Measurements from ENCODE around the gene NFKBIE.

The NFKBIE gene

GRCh38 chr6:44285552-44286284, 20.4 kb upstream of the NFKBIE start:
- Histone ChIP-seq H3K27ac (ENCODE audit: low read depth, low read length) (no peak overlapping the region), H3K4me3 (ENCODE audit: low read depth in 1 of 5, low read length in 5 of 5) (no peak overlapping the region), H3K36me3 (ENCODE audit: control insufficient read depth in 5 of 5, insufficient read depth in 5 of 5, low read length in 5 of 5) (no peaks in the 10 kb centered on the region), H3K4me1 (ENCODE audit: control insufficient read depth in 5 of 5, insufficient read depth in 5 of 5, low read length in 5 of 5) (no peaks in the 10 kb centered on the region), H3K27me3 (ENCODE audit: control insufficient read depth in 5 of 5, insufficient read depth in 4 of 5, low read length in 5 of 5) (peaks cover 23 to 39% (median 32%) of the 10 kb centered on the region in 5 donors), H3K9me3 (ENCODE audit: control insufficient read depth in 5 of 5, low read length in 5 of 5) (no peaks in the 10 kb centered on the region), H3K9ac (ENCODE audit: low read length in 5 of 5) (no peak overlapping the region)

- Histone ChIP-seq H3K9ac (ENCODE audit: low read length in 5 of 5) (no peak overlapping the region), H3K27ac (ENCODE audit: low read depth, low read length) (no peak overlapping the region)
Observed at GRCh38 chr6:44284867-44285266, 19.5 kb upstream of the NFKBIE start.

GRCh38 chr6:44284121-44284520, 18.8 kb upstream of the NFKBIE start:
- H3K4me1 ChIP-seq (ENCODE audit: control insufficient read depth in 5 of 5, insufficient read depth in 5 of 5, low read length in 5 of 5), result no peaks in the 10 kb centered on the region
- no peaks in the 10 kb centered on the region for H3K9me3 ChIP-seq (ENCODE audit: control insufficient read depth in 5 of 5, low read length in 5 of 5)
- H3K9ac ChIP-seq (ENCODE audit: low read length in 5 of 5), result no peak overlapping the region
- H3K27me3 ChIP-seq (ENCODE audit: control insufficient read depth in 5 of 5, insufficient read depth in 4 of 5, low read length in 5 of 5), result peaks cover 10 to 29% (median 23%) of the 10 kb centered on the region in 5 donors
- H3K4me3 ChIP-seq (ENCODE audit: low read depth in 1 of 5, low read length in 5 of 5), result no peak overlapping the region
- no peaks in the 10 kb centered on the region for H3K36me3 ChIP-seq (ENCODE audit: control insufficient read depth in 5 of 5, insufficient read depth in 5 of 5, low read length in 5 of 5)
- H3K27ac ChIP-seq (ENCODE audit: low read depth, low read length), result no peak overlapping the region

More at GRCh38 chr6:44284867-44285266, 19.5 kb upstream of the NFKBIE start:
- H3K36me3 ChIP-seq (ENCODE audit: control insufficient read depth in 5 of 5, insufficient read depth in 5 of 5, low read length in 5 of 5), result no peaks in the 10 kb centered on the region
- H3K4me1 ChIP-seq (ENCODE audit: control insufficient read depth in 5 of 5, insufficient read depth in 5 of 5, low read length in 5 of 5), result no peaks in the 10 kb centered on the region
- H3K4me3 ChIP-seq (ENCODE audit: low read depth in 1 of 5, low read length in 5 of 5), result no peak overlapping the region
- peaks cover 15 to 31% (median 24%) of the 10 kb centered on the region in 5 donors for H3K27me3 ChIP-seq (ENCODE audit: control insufficient read depth in 5 of 5, insufficient read depth in 4 of 5, low read length in 5 of 5)
- H3K9me3 ChIP-seq (ENCODE audit: control insufficient read depth in 5 of 5, low read length in 5 of 5), result no peaks in the 10 kb centered on the region

GRCh38 chr6:44278774-44279697, 13.7 kb upstream of the NFKBIE start:
- peaks cover 20 to 44% (median 38%) of the 10 kb centered on the region in 5 donors for H3K27me3 ChIP-seq (ENCODE audit: control insufficient read depth in 5 of 5, insufficient read depth in 4 of 5, low read length in 5 of 5)
- H3K9me3 ChIP-seq (ENCODE audit: control insufficient read depth in 5 of 5, low read length in 5 of 5), result no peaks in the 10 kb centered on the region
- no peak overlapping the region for H3K4me3 ChIP-seq (ENCODE audit: low read depth in 1 of 5, low read length in 5 of 5)
- H3K36me3 ChIP-seq (ENCODE audit: control insufficient read depth in 5 of 5, insufficient read depth in 5 of 5, low read length in 5 of 5), result no peaks in the 10 kb centered on the region
- H3K27ac ChIP-seq (ENCODE audit: low read depth, low read length), result no peak overlapping the region
- no peak overlapping the region for H3K9ac ChIP-seq (ENCODE audit: low read length in 5 of 5)
- H3K4me1 ChIP-seq (ENCODE audit: control insufficient read depth in 5 of 5, insufficient read depth in 5 of 5, low read length in 5 of 5), result peaks cover 0 to 12% (median 7%) of the 10 kb centered on the region in 5 donors

GRCh38 chr6:44278315-44278714, 13.0 kb upstream of the NFKBIE start:
- no peak overlapping the region for H3K4me3 ChIP-seq (ENCODE audit: low read depth in 1 of 5, low read length in 5 of 5)
- no peak overlapping the region for H3K27ac ChIP-seq (ENCODE audit: low read depth, low read length)
- H3K27me3 ChIP-seq (ENCODE audit: control insufficient read depth in 5 of 5, insufficient read depth in 4 of 5, low read length in 5 of 5), result peaks cover 21 to 46% (median 43%) of the 10 kb centered on the region in 5 donors
- peaks cover 0 to 12% (median 7%) of the 10 kb centered on the region in 5 donors for H3K4me1 ChIP-seq (ENCODE audit: control insufficient read depth in 5 of 5, insufficient read depth in 5 of 5, low read length in 5 of 5)
- H3K36me3 ChIP-seq (ENCODE audit: control insufficient read depth in 5 of 5, insufficient read depth in 5 of 5, low read length in 5 of 5), result no peaks in the 10 kb centered on the region
- H3K9me3 ChIP-seq (ENCODE audit: control insufficient read depth in 5 of 5, low read length in 5 of 5), result no peaks in the 10 kb centered on the region
- H3K9ac ChIP-seq (ENCODE audit: low read length in 5 of 5), result no peak overlapping the region

GRCh38 chr6:44277763-44278162, 12.4 kb upstream of the NFKBIE start:
- Histone ChIP-seq H3K4me1 (ENCODE audit: control insufficient read depth in 5 of 5, insufficient read depth in 5 of 5, low read length in 5 of 5) (peaks cover 0 to 12% (median 7%) of the 10 kb centered on the region in 5 donors), H3K4me3 (ENCODE audit: low read depth in 1 of 5, low read length in 5 of 5) (no peak overlapping the region), H3K27me3 (ENCODE audit: control insufficient read depth in 5 of 5, insufficient read depth in 4 of 5, low read length in 5 of 5) (peaks cover 27 to 51% (median 48%) of the 10 kb centered on the region in 5 donors), H3K36me3 (ENCODE audit: control insufficient read depth in 5 of 5, insufficient read depth in 5 of 5, low read length in 5 of 5) (no peaks in the 10 kb centered on the region), H3K27ac (ENCODE audit: low read depth, low read length) (no peak overlapping the region), H3K9me3 (ENCODE audit: control insufficient read depth in 5 of 5, low read length in 5 of 5) (no peaks in the 10 kb centered on the region), H3K9ac (ENCODE audit: low read length in 5 of 5) (no peak overlapping the region)

- H3K4me1 ChIP-seq (ENCODE audit: control insufficient read depth in 5 of 5, insufficient read depth in 5 of 5, low read length in 5 of 5), result peaks cover 0 to 12% (median 7%) of the 10 kb centered on the region in 5 donors
- peaks cover 35 to 60% (median 50%) of the 10 kb centered on the region in 5 donors for H3K27me3 ChIP-seq (ENCODE audit: control insufficient read depth in 5 of 5, insufficient read depth in 4 of 5, low read length in 5 of 5)
- no peaks in the 10 kb centered on the region for H3K9me3 ChIP-seq (ENCODE audit: control insufficient read depth in 5 of 5, low read length in 5 of 5)
- no peaks in the 10 kb centered on the region for H3K36me3 ChIP-seq (ENCODE audit: control insufficient read depth in 5 of 5, insufficient read depth in 5 of 5, low read length in 5 of 5)
- no peak overlapping the region for H3K27ac ChIP-seq (ENCODE audit: low read depth, low read length)
- H3K4me3 ChIP-seq (ENCODE audit: low read depth in 1 of 5, low read length in 5 of 5), result peak overlapping the region in 1 of 5 donors; percentile 56
- no peak overlapping the region for H3K9ac ChIP-seq (ENCODE audit: low read length in 5 of 5)
Observed at GRCh38 chr6:44276667-44277640, 11.6 kb upstream of the NFKBIE start.

GRCh38 chr6:44275749-44276648, 10.6 kb upstream of the NFKBIE start:
- Histone ChIP-seq H3K4me1 (ENCODE audit: control insufficient read depth in 5 of 5, insufficient read depth in 5 of 5, low read length in 5 of 5) (peaks cover 0 to 16% (median 7%) of the 10 kb centered on the region in 5 donors), H3K27ac (ENCODE audit: low read depth, low read length) (no peak overlapping the region), H3K27me3 (ENCODE audit: control insufficient read depth in 5 of 5, insufficient read depth in 4 of 5, low read length in 5 of 5) (peaks cover 44 to 69% (median 59%) of the 10 kb centered on the region in 5 donors), H3K4me3 (ENCODE audit: low read depth in 1 of 5, low read length in 5 of 5) (peak overlapping the region in 4 of 5 donors; percentile 22 to 56 (median 35)), H3K9me3 (ENCODE audit: control insufficient read depth in 5 of 5, low read length in 5 of 5) (no peaks in the 10 kb centered on the region), H3K9ac (ENCODE audit: low read length in 5 of 5) (no peak overlapping the region), H3K36me3 (ENCODE audit: control insufficient read depth in 5 of 5, insufficient read depth in 5 of 5, low read length in 5 of 5) (no peaks in the 10 kb centered on the region)

Data from subcutaneous abdominal adipose tissue (tissue), 5 donors.